PFSK-1 (cell line): ENCODE results near the gene RASGRP4.

ENCODE experiments used
- FOXP2 ChIP-seq: optimal IDR thresholded peaks from 2 replicates; pipeline ENCODE3; 2011; ENCODE audit warnings: borderline replicate concordance, control low read depth, inconsistent platforms; ENCODE audit not compliant: insufficient read depth; ENCODE audit errors: extremely low read length, extremely low read depth
- POLR2AphosphoS5 ChIP-seq: IDR thresholded peaks from 2 replicates; pipeline ENCODE4 v1.6.1; 2012; ENCODE audit warnings: low read depth, mild to moderate bottlenecking, control low read depth, low read length, moderate library complexity
- SIN3A ChIP-seq: IDR thresholded peaks from 2 replicates; pipeline ENCODE4 v1.6.1; 2012; ENCODE audit warnings: mild to moderate bottlenecking, low read length, moderate library complexity, borderline replicate concordance; ENCODE audit not compliant: insufficient read depth
- TAF1 ChIP-seq: IDR thresholded peaks from 2 replicates; pipeline ENCODE4 v1.6.1; 2012; ENCODE audit warnings: low read length, control low read depth, borderline replicate concordance; ENCODE audit not compliant: insufficient read depth
- TF ChIP-seq, protein P1 (sequence below), 2 experiments: IDR thresholded peaks; 2 replicates each; pipeline versions ENCODE4 v1.6.1 to v1.8.0; 2011 to 2012; ENCODE audit warnings: low read depth in 2 of 2, low read length in 2 of 2, control low read depth in 1 of 2, inconsistent platforms in 1 of 2, mild to moderate bottlenecking in 1 of 2, moderate library complexity in 1 of 2; ENCODE audit not compliant: insufficient read depth in 1 of 2

Gene RASGRP4

GRCh38 chr19:38389957-38390924, 35.8 kb downstream of the RASGRP4 start:
- TF ChIP-seq SIN3A (no peak), POLR2AphosphoS5 (no peak; the same call in 1 of the 2 replicates), FOXP2 (no peak), TAF1 (no peak)
- TF ChIP-seq, protein P1, sequence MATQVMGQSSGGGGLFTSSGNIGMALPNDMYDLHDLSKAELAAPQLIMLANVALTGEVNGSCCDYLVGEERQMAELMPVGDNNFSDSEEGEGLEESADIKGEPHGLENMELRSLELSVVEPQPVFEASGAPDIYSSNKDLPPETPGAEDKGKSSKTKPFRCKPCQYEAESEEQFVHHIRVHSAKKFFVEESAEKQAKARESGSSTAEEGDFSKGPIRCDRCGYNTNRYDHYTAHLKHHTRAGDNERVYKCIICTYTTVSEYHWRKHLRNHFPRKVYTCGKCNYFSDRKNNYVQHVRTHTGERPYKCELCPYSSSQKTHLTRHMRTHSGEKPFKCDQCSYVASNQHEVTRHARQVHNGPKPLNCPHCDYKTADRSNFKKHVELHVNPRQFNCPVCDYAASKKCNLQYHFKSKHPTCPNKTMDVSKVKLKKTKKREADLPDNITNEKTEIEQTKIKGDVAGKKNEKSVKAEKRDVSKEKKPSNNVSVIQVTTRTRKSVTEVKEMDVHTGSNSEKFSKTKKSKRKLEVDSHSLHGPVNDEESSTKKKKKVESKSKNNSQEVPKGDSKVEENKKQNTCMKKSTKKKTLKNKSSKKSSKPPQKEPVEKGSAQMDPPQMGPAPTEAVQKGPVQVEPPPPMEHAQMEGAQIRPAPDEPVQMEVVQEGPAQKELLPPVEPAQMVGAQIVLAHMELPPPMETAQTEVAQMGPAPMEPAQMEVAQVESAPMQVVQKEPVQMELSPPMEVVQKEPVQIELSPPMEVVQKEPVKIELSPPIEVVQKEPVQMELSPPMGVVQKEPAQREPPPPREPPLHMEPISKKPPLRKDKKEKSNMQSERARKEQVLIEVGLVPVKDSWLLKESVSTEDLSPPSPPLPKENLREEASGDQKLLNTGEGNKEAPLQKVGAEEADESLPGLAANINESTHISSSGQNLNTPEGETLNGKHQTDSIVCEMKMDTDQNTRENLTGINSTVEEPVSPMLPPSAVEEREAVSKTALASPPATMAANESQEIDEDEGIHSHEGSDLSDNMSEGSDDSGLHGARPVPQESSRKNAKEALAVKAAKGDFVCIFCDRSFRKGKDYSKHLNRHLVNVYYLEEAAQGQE (IDR thresholded peaks at IDR 0.05; ENCODE audit: insufficient read depth in 1 of 2, low read depth in 2 of 2, low read length in 2 of 2) = no peak

GRCh38 chr19:38389101-38389925, 36.7 kb downstream of the RASGRP4 start:
- TF ChIP-seq POLR2AphosphoS5 (peak; percentile 73), TAF1 (peak; percentile 78), SIN3A (peak; percentile 82; the same call in 1 of the 2 replicates), FOXP2 (no peak)
- TF ChIP-seq, protein P1 (IDR thresholded peaks at IDR 0.05; ENCODE audit: insufficient read depth in 1 of 2, low read depth in 2 of 2, low read length in 2 of 2) = 0 out of 4 replicates have a peak, but pooled peaks of 1 of the 2 experiments have one; percentile 23

DNA sequence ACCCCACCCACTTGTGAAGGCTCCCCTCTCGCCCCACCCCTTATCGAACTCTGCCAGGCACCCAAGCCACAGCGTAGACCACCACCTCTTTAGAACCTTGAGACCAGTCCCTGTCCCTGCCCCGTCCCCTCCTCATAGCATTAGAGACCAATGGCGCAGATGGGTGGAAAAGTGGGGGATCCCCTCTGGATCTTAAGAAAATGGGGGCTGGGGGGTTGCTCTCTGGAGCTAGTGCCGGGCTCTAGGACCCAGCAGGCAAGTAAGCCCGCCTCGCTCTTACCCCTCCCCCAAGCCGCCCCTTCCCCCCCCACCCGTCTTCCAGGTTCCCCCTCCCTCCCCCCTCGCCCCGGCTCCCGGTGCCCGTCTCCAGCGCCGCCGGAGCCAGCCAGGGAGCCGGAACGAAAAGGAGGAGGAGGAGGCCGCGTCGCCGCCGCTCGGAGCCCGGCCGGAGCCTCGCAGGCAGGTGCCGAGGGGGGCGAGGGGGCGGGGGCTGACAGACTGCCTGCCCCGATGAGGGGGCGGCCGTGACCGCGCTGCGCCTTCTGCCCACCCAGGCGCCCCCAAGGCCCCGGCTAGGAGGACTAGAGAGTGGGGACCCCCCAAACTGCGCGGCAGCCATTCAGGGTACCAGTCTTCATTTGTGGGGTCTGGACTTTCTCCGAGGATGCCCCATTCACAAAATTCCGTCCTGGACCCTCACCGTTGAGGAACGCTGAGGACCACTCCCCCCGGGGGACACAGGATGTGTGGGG, 37.5 kb downstream of the RASGRP4 start, which contains the start of gene SPRED3:
SPRED3 (plus strand) TSS at position 349 of the 752 bp plus-strand sequence. CDS start 1,606 bp downstream, outside the sequence.
- TF ChIP-seq TAF1 = 0 out of 2 replicates have a peak, but pooled peaks have one; percentile 0
- TF ChIP-seq, protein P1 (IDR thresholded peaks at IDR 0.05; ENCODE audit: insufficient read depth in 1 of 2, low read depth in 2 of 2, low read length in 2 of 2) = 0 out of 4 replicates have a peak, but pooled peaks of 1 of the 2 experiments have one; percentile 8
- no peak; the same call in 1 of the 2 replicates for TF ChIP-seq POLR2AphosphoS5
- TF ChIP-seq FOXP2 = peak; percentile 3
- no peak for TF ChIP-seq SIN3A
